NCI-H1092 treated with DMSO at 0.1 percent for 48 hours (cell line): ENCODE results near the gene KIF6.

Experiments
- DNase-seq: peaks from one replicate; lab custom pipeline; 2025; lab: John Stamatoyannopoulos, UW

The KIF6 gene

GRCh38 chr6:39664173-39664572 is 61.0 kb downstream of the KIF6 start:
- no peak for DNase-seq

DNA sequence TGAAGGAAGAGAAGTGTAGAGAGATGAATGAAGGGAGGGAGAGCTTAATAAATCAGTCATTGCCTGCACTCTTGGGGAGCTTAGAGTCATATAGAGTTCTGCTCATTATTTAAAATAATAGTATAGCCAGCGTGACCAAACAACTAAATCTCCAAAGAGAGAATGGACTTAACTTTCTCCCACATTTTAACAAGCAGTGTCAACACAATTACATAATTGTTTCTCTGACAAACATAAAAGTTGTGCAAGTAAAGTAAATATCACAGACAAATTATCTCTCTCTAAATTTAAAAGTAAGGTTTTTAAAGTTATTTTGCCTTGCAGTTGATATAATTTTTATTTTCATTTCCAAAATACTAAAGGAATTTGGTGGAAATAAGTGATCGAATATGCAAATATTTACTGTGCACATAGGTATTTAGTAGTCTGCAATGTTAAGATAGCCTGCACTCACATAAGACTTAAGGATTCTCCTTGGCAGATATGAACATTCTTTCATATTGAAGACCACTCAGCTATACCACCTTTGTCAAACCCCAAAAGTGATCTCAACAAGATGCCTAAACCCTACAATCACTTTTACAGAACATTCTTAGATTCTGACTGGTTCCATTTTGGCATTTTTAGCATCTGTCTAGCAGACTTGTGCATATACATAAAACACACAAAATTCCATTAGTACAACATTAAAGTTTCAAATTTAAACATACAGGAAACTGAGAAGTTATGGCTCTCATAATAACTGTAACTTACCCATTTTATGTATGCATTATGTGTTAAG is 67.7 kb downstream of the KIF6 start:
- DNase-seq: no peak

DNA sequence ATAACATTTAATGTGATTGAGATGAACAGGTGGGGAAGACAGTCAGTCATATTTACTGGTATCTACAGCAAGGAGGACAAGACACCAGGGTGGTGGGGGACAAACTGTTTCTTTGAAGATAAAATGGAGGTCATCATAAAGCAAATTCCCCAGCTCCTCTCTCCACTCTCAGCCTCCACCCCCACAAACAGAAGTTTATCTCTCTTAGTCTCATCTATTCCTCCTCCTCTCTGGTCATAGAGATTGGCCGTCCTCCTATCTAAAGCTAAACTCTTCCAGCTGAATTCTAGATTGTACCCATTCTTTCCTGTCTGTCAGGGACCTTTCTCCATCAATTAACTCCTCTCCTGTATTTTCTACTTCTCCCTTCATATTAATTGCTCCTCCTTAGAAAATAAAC is 71.1 kb downstream of the KIF6 start:
- no peak for DNase-seq

DNA sequence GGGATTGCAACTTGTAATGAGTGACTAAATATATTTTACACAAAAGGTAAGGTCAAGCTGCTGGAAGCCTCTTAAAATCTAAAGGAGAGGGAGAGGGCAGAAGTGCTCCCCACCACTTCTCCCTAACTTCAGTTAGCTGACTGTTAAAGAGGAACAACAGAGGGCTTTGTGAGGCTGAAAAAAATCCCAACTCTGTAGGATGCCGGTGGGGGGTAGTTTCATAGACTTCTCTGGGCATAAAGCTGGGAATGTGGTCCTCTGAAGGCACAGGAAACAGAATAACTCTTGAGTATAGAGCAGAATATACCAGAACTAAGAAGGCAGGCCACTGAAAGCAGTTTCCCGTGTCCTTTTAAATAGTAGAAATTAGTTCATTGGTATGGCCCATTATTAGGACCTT is 71.6 kb downstream of the KIF6 start:
- DNase-seq: no peak

GRCh38 chr6:39649996-39650395 is 75.2 kb downstream of the KIF6 start:
- no peak for DNase-seq

- no peak for DNase-seq
Observed at GRCh38 chr6:39646751-39647420, 78.3 kb downstream of the KIF6 start.

DNA sequence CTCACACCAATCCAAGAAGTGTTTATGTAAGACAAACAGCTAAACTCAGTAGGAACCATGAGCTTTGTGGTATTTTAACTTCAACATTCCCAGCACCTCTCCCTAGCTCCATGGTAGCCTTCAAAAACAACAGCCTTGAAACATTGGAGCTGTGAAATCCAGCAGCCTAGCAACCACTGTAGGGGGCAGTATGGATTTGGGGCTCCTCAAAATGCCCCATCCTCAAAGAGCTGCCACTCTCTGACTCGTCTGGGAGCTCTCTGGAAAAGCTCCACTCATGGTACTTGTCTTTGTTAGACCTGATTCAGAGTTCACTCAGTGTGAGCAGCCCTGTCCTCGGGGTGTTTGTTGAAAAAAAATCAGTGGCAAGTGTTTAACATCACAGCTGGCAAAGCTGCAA is 82.9 kb downstream of the KIF6 start:
- DNase-seq: no peak

- DNase-seq: no peak
Observed at GRCh38 chr6:39638126-39638822, 86.9 kb downstream of the KIF6 start.

- DNase-seq: no peak
Observed at GRCh38 chr6:39634646-39635341, 90.4 kb downstream of the KIF6 start.

DNA sequence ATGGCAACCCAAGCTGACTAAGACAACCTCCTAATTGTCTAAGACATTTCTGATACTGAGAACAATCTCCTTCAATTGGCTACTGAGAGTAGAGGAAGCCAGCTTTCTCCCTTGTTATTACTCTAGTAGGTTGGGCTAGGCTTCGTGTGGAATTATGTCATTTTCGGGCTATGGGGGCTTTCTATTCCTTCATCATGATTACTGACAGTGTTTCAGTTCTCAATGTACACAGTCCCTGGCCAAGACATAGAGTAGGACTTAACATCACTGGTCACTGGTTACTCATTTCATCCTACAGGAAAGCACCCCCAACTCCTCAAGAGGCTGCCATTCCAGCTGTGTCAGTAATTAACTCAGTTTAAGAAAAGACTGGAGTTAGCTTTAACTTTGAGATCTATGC is 100.0 kb downstream of the KIF6 start:
- DNase-seq: no peak

- no peak for DNase-seq
Observed at GRCh38 chr6:39623750-39624149, 101.5 kb downstream of the KIF6 start.

DNA sequence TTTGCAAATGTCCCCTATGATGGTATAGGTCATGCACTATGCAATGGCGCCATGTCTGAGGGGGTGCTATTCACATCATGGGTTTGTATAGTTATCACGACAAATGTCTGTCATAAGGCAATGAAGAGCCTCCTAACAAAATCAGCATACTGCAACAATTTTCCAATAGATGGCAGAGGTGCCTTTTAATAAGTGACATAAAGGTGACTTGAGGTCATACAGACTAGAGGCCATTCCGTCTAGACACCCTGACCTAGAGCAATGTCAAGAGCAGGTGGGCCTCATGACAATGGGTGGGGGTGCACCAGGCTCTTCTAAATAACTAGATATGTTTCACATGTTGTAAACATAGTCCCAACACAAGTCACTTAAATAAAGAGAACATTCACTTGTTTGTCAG is 107.7 kb downstream of the KIF6 start:
- no peak for DNase-seq

GRCh38 chr6:39617026-39617425 is 108.2 kb downstream of the KIF6 start:
- no peak for DNase-seq

GRCh38 chr6:39615622-39616021 is 109.6 kb downstream of the KIF6 start:
- DNase-seq: no peak

- no peak for DNase-seq
Observed at GRCh38 chr6:39614393-39614950, 110.7 kb downstream of the KIF6 start.

DNA sequence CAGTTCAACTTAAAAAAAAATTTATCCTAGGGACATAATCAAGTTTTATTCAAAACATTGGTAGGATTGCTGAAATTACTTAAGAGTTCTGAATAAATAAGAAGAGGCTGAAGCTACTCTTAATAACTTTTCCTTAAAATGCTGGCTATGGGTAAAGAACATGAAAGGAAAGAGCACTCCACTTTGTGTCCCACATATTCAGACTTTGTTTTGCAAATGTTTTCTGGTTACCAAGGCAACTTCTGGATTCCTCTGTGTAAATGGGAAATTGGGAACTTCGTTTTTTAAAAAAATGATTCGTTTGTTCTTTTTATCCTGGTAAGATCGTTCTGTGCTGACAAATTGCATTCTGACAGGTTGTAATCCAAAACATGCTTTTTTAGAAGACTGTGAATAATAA is 115.0 kb downstream of the KIF6 start:
- DNase-seq: no peak

DNA sequence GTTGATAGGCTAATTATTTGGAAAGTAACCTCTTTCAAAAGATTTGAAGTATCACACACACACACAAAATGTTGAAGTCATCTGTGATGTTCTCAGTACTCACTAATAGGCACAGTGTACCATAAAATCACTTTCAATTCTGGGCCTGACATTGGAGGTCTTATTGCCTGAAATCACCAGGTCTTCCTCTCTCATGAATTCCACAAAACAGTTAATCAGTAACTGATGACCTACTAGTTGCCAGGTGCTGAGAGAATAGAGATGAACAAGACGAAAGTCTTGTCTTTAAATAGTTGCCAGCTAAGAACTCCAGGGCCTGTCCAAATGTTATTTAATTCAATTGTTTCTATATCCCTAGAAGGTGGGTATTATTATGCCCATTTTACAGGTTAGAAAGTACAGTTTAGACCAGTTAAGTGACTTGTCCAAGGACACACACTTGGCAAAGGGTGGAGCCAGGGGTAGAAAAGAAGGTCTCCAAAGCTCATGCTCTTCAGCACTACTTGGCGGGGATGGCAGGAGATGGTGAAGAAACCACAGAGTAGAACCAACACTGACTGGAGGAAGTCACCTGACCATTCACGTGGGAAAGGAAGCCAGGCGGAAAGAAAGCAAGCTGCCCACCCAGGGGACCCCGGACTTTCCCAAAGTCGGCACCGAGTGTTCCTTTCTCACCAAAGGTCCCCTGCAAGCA is 116.4 kb downstream of the KIF6 start:
- DNase-seq: no peak

DNA sequence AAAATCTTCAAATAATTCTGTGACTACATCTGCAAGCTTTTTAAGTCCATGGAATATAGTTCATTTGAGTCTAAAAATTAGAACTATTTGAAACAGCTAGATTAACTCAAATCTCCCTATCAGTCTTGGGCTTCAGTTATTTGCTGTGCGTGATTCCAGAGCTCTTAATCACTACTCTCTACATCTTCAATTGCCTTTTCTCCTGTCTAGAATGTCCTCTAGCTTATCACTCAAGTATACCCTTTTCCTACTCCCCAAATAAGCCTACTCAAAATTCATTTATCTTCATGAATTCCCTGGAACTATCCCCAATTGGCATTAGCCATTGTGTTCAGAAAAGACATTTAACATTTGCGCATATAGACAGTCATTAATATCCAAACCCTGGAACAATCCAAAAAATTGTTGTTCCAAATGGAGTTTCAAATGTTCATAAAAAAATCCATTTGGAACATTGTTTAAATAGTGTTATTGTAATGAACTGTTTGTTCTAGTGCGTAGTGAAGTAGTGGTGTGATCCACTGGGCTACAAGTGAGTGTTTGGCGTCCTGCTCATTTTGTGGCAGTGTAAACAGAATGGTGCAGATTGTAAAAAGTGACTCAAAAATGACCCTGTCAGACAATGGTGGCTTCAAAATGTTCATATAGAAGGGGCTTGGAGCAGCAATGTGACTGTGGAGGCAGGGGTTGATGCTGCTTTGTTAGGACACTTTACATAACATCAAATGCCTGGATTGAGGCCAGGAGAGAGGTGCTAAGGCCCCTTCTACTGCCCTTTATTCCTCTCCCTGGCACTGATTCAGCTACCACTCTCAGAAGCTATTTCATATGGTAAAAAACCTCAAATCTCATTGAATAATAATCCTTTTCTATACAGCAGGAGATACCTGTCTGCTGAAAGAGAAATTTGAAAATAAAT is 122.3 kb downstream of the KIF6 start:
- DNase-seq: peak; percentile 84

- DNase-seq: peak; percentile 1
Observed at GRCh38 chr6:39599973-39600372, 125.2 kb downstream of the KIF6 start.

GRCh38 chr6:39599341-39599740 is 125.9 kb downstream of the KIF6 start:
- no peak for DNase-seq

- no peak for DNase-seq
Observed at GRCh38 chr6:39594285-39594684, 130.9 kb downstream of the KIF6 start.
